GM10248 (cell line): ENCODE measurements around the gene NAPG.
A peak's percentile ranks its signal among the peaks of the same experiment; 100 is the strongest.

ENCODE experiments used
- CTCF ChIA-PET: fragments of 300-600 bp; sonication (Branson Sonifier 250); formaldehyde crosslinking; extraction: SDS; loops from one replicate; lab custom pipeline; 2021; ENCODE audit warnings: antibody characterized with exemption; lab: Yijun Ruan, JAX
- POLR2A ChIA-PET: fragments of 350-650 bp; sonication (Branson Sonifier 250); formaldehyde crosslinking; extraction: SDS; loops from one replicate; lab custom pipeline; 2020; ENCODE audit warnings: antibody characterized with exemption; lab: Yijun Ruan, JAX
- DNase-seq: peaks from one replicate; pipeline ENCODE4 v3.0.0; 2012; ENCODE audit errors: extremely low spot score
- TF ChIP-seq, protein P1 (sequence below): IDR thresholded peaks from 2 replicates; pipeline ENCODE4 v1.5.1; 2012; ENCODE audit warnings: mild to moderate bottlenecking, low read depth; ENCODE audit errors: extremely low read depth, missing control alignments, control extremely low read depth

NAPG gene

DNA sequence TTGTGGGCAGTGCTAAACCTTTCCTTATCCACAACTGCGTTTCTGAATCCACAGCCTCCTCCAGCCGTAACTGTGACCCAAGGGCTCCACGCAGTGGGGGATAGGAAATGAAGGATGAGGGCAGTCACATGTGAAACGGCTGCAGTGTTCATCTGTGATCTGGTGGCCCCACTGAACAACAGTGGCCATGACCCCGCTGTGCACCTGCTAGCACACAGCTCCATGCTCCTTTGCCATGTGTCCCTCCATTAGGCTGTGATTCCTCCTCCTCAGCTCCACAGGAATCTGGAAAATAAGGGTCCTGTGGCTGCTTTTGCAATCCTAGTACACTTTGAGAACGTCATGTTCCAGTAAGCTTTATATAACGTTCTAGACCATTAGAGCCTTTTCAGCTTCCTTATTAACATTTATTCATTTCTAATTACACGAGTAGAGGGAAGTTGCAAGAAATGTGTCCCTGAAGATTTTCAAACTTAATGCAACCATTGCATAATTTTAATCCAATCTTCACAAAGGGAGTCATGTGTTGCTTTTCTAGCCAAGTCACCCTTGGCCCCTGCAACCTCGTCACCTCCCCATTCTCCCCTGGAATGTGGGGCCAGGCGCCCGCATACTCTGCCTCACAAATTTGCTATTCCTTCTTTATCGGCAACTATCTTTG, 7.1 kb upstream of the NAPG start:
- POLR2A ChIA-PET = no interaction called here
- TF ChIP-seq, protein P1, sequence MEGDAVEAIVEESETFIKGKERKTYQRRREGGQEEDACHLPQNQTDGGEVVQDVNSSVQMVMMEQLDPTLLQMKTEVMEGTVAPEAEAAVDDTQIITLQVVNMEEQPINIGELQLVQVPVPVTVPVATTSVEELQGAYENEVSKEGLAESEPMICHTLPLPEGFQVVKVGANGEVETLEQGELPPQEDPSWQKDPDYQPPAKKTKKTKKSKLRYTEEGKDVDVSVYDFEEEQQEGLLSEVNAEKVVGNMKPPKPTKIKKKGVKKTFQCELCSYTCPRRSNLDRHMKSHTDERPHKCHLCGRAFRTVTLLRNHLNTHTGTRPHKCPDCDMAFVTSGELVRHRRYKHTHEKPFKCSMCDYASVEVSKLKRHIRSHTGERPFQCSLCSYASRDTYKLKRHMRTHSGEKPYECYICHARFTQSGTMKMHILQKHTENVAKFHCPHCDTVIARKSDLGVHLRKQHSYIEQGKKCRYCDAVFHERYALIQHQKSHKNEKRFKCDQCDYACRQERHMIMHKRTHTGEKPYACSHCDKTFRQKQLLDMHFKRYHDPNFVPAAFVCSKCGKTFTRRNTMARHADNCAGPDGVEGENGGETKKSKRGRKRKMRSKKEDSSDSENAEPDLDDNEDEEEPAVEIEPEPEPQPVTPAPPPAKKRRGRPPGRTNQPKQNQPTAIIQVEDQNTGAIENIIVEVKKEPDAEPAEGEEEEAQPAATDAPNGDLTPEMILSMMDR = peak; percentile 23
- DNase-seq = no peak
- CTCF ChIA-PET = interaction anchor here (1.1 to 10.1 kb wide), 11 partner anchors 9 to 569 kb away, joined by 3 to 91 read pairs (median 5); no protein-coding TSS in a partner anchor

DNA sequence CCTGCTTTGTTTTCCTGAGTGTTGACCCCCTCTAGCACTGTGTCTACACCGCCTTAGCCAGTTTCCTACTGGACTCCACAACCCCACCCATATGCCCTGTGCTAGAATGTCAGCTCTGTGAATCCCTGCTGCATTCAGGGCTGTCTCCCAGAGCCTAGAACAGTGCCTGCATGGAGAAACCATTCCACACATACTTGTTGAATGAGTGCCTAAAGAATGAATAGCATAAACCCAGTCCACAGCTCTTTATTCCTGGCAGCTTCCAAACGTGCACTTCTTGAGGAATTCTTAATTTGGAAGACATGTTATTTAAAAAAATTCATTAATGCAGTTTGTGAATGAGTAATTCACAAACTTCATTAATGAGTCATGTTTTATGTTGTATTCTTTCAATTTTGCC, 6.5 kb upstream of the NAPG start:
- CTCF ChIA-PET = interaction anchor here (0.6 to 10.1 kb wide), 14 partner anchors 10 to 568 kb away, joined by 3 to 91 read pairs (median 4); no protein-coding TSS in a partner anchor
- DNase-seq = no peak
- POLR2A ChIA-PET = no interaction called here
- TF ChIP-seq, protein P1 = no peak

DNA sequence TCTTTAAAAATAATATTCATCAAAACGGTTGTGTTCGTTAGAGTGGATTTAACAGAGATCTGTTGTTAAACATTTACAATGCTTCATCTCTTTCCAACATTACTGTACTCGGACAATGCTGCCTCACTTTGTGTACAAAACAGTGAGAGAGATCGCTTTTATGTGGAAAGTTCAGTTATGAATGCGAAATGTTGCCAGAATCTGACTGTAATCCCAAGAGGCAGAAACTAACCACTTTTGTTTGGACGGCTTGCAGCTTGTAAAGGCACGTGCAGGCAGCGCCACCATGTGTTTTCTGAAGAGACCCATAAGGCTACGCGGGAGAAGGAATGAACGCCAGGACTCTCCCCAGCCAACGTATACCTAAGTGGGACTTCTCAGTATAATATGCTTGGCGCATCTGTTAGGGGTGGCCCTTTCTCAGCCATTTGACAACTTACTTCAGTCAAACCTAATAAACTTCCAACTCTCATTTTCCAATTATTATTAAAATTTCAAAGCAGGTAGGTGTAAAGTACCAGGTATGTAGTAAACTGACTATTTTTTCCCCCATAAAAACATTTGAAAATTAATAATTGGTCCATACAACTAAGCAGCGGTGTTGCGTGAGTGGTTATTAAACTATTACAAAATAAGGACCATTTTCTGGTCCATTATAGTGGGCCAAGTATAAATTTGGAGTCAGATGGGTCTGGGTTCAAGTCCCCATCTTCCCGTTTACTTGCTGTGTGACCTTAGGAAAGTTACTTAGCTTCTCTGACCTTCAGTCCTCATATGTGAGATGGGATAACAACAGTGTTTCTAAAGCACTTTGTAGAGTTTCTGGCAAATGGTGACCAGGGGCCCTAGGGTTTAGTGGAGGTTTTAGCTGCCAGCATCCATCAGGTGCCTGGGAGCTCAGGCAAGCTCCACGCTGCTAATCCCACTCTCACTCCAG, 5.6 kb upstream of the NAPG start:
- TF ChIP-seq, protein P1 = peak; percentile 70
- DNase-seq = peak; percentile 71
- CTCF ChIA-PET = interaction anchor here (0.6 to 10.1 kb wide), 15 partner anchors 11 to 568 kb away, joined by 3 to 91 read pairs (median 4); no protein-coding TSS in a partner anchor
- POLR2A ChIA-PET = no interaction called here

DNA sequence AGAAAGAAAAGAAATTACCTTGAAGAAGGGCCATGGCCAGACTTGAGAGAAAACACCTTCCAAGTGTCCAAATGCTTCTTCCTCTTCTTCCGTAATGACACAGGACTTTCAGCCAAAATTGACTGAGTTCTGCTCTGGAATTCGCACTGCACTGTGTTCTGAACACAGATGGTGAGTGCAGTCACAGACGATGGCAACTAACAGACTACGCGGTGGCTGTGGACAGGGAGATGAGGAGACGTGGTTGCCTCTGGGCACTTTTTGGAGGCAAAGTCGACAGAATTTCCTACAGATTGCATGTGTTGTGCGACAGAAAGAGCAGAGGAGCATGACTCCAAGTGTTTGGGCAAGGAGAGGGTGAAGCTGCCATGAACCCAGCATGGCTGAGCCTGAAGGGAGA, 4.3 kb upstream of the NAPG start:
- TF ChIP-seq, protein P1 = no peak
- DNase-seq = no peak
- CTCF ChIA-PET = interaction anchor here (0.9 to 10.1 kb wide), 2 partner anchors 30 to 551 kb away, joined by 3 to 91 read pairs; no protein-coding TSS in a partner anchor
- POLR2A ChIA-PET = no interaction called here

DNA sequence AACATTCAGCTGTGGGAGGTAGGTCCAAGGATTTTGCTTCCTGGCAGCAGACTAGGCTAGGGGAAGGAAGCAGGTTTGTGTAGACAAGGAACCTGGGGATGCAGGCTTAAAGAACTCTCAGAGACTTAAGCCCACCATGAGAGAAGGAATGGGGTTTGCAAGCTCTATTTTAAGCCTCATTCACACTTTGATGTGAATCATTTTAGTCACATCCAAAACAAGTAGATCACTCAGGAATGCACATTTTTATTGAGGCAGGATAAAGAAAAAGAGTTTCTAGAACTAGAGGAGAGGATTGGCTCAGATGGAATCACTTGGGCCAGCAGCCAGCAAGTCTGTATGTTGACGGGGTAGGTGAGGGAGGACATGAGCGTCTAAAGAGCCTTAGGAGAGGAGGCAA, 3.3 kb upstream of the NAPG start:
- TF ChIP-seq, protein P1 = no peak
- ChIA-PET CTCF (interaction anchor here (0.8 to 10.1 kb wide), 4 partner anchors 15 to 552 kb away, joined by 3 to 91 read pairs (median 3); no protein-coding TSS in a partner anchor), POLR2A (no interaction called here)
- DNase-seq = no peak

DNA sequence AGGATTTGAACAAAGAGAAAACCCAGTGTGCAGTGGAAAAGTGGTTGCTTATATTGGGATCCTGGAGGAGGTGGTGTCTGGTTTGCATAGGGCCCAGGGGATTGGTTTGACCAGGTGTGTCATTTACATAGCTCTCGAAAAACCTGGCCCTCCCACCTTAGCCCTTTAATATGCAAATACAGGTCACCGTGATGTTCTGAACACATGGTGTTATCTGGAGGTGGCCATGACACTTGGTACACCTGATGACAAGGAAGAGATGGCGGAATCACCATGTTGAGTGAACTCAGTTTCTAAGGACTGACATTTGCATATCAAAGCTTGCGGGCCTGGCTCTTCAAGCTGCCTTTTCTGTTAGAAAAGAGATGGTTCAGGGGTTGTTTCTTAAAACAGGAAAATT, 2.3 kb upstream of the NAPG start:
- CTCF ChIA-PET = interaction anchor here (1.6 to 10.1 kb wide), 2 partner anchors 517 to 553 kb away, joined by 3 to 91 read pairs; no protein-coding TSS in a partner anchor
- POLR2A ChIA-PET = no interaction called here
- DNase-seq = no peak
- TF ChIP-seq, protein P1 = no peak
